ENCODE data around the gene TMTC2.

DNA sequence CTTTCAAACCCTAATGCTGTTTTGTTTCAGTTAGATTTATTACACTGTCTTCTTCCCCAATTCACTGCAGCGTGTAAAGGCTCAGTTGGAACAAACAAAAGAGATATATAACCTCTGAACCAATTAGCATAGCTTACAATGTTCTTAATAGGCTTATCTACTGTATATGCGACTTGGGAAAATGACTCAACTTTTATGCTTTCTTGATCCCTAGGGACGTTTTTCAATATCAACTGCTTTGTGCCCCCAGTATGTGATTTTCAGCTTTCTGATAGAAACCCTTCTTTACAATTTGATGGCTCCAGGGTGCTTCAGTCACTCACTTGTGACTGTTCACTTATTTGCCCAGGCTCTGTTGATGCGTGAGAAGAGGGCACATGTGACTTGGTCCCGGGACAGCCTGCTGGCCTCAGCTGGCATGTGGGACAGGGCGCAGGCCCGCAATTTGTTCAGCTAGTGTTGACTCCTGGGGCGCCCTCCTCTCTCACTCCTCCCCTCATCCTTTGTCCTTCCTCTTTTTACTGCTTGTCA, 107.1 kb downstream of the TMTC2 start:
- TF ChIP-seq, protein P1, sequence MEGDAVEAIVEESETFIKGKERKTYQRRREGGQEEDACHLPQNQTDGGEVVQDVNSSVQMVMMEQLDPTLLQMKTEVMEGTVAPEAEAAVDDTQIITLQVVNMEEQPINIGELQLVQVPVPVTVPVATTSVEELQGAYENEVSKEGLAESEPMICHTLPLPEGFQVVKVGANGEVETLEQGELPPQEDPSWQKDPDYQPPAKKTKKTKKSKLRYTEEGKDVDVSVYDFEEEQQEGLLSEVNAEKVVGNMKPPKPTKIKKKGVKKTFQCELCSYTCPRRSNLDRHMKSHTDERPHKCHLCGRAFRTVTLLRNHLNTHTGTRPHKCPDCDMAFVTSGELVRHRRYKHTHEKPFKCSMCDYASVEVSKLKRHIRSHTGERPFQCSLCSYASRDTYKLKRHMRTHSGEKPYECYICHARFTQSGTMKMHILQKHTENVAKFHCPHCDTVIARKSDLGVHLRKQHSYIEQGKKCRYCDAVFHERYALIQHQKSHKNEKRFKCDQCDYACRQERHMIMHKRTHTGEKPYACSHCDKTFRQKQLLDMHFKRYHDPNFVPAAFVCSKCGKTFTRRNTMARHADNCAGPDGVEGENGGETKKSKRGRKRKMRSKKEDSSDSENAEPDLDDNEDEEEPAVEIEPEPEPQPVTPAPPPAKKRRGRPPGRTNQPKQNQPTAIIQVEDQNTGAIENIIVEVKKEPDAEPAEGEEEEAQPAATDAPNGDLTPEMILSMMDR (tag by site-specific recombination; IDR thresholded peaks at IDR 0.05) = no peak
- TF ChIP-seq, protein P2, sequence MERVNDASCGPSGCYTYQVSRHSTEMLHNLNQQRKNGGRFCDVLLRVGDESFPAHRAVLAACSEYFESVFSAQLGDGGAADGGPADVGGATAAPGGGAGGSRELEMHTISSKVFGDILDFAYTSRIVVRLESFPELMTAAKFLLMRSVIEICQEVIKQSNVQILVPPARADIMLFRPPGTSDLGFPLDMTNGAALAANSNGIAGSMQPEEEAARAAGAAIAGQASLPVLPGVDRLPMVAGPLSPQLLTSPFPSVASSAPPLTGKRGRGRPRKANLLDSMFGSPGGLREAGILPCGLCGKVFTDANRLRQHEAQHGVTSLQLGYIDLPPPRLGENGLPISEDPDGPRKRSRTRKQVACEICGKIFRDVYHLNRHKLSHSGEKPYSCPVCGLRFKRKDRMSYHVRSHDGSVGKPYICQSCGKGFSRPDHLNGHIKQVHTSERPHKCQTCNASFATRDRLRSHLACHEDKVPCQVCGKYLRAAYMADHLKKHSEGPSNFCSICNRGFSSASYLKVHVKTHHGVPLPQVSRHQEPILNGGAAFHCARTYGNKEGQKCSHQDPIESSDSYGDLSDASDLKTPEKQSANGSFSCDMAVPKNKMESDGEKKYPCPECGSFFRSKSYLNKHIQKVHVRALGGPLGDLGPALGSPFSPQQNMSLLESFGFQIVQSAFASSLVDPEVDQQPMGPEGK (tag by site-specific recombination; IDR thresholded peaks at IDR 0.05) = no peak
- TF ChIP-seq ZNF133 (tag by site-specific recombination; IDR thresholded peaks at IDR 0.05) (no peak), ZNF654 (tag by site-specific recombination; IDR thresholded peaks at IDR 0.05; ENCODE audit: low read depth) (no peak), ZNF571 (tag by site-specific recombination; IDR thresholded peaks at IDR 0.05) (no peak), ZNF274 (IDR thresholded peaks at IDR 0.05; ENCODE audit: low read length) (no peak), ZNF274 (tag by site-specific recombination; IDR thresholded peaks at IDR 0.05; ENCODE audit: borderline replicate concordance) (no peak), IKZF3 (tag by site-specific recombination; IDR thresholded peaks at IDR 0.05) (no peak)
- TF ChIP-seq, protein P3, sequence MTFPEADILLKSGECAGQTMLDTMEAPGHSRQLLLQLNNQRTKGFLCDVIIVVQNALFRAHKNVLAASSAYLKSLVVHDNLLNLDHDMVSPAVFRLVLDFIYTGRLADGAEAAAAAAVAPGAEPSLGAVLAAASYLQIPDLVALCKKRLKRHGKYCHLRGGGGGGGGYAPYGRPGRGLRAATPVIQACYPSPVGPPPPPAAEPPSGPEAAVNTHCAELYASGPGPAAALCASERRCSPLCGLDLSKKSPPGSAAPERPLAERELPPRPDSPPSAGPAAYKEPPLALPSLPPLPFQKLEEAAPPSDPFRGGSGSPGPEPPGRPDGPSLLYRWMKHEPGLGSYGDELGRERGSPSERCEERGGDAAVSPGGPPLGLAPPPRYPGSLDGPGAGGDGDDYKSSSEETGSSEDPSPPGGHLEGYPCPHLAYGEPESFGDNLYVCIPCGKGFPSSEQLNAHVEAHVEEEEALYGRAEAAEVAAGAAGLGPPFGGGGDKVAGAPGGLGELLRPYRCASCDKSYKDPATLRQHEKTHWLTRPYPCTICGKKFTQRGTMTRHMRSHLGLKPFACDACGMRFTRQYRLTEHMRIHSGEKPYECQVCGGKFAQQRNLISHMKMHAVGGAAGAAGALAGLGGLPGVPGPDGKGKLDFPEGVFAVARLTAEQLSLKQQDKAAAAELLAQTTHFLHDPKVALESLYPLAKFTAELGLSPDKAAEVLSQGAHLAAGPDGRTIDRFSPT (tag by site-specific recombination; IDR thresholded peaks at IDR 0.05) = no peak
